Stomach (tissue), 4 donors: ENCODE measurements around the gene GADL1.

Experiments used
- CTCF ChIP-seq, 7 experiments: fragments of 450-650 bp in 4 of 7; fragments of 200-600 bp in 3 of 7; sonication (generic) in 3 of 7; IDR thresholded peaks; one replicate each; pipeline ENCODE4 v1.5.1; 2016 to 2019; ENCODE audit warnings: antibody characterized with exemption in 7 of 7, control low read depth in 2 of 7, mild to moderate bottlenecking in 1 of 7
- POLR2A ChIP-seq, 4 donors: fragments of 450-650 bp; IDR thresholded peaks; one replicate each; pipeline ENCODE4 v1.6.1; 2016; ENCODE audit warnings: antibody characterized with exemption in 4 of 4, control low read depth in 2 of 4, mild to moderate bottlenecking in 1 of 4, moderate library complexity in 1 of 4

- TF ChIP-seq POLR2A (IDR thresholded peaks at IDR 0.05) (no peak), CTCF (IDR thresholded peaks at IDR 0.05) (no peak)
Observed at GRCh38 chr3:30728143-30728542, 166.3 kb downstream of the GADL1 start.
